NCI-H187 treated with DMSO at 0.1 percent for 48 hours (cell line): ENCODE data around the gene CNPY2.
"Not testable (repeated sequence)": the region's sequence is repeated elsewhere in the genome, so short reads cannot be mapped to it uniquely, and the experiment has no call there.

Source experiments
- DNase-seq: peaks from one replicate; lab custom pipeline; 2025; lab: John Stamatoyannopoulos, UW

Gene CNPY2

DNA sequence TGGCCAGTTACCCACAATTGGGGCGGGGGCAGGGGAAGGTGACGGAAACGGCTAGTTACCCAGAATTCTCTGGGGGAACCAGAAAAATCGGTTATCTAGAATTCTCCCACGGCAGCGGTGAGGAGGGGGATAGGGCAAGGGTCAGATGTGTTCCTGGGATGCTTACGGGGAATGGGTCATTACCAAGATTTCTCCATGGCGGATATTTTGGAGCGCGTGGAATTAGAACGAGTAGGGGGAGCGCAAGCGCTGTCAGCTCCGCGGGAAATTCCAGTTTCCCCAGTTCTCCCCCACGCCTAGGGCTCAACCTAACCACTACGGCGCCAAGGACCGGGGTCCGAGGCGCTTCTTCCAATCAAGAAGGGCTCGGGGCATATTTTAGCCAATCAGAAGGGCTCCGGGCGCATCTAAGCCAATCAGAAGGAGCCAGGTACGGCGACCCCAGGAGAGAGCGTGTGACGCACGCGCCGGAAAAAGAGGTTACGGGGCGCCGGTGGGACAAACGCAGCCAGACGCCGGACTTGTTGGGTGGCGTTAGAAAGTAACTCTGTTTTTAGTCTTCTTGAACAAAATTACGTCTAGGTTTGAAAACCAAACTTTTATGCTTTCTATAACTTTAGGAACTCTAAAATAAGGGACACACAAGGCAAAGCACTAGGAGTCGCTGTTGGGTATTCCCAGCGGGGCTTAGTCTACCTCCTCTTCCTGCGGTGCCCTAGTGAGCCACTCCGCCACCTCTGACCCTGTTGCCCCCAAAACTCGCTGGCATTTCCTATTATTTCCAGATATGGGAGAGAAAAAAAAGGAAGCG lies 18.1 kb upstream of the CNPY2 start, which contains the start of gene PAN2:
TSS of gene PAN2 (minus strand) at position 322 of the 811 bp plus-strand sequence. CDS start 906 bp downstream, outside the sequence.
- DNase-seq, result peak; percentile 89

DNA sequence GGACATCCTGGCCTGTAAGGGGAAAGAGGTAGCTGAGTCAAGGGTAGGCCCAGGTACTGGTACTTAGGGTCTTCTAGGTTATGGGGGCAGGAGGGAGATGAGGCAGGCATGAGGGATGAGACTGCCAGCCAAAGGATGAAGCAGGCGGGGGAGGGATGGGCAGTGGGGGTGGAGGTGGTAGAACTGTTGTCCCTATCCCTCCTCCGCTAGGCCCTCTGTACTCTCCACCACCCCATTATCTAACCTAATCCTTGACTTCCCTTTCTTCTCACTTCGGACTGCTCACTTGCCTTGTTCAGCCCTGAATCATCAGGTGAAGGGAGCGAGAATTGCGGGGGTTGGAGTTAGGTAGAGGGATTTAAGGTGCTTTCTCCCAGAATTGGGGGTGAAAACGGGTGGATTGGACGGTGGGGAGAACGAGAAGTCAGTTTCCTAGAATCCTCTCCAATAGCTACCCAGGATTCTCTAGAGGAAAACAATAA lies 17.4 kb upstream of the CNPY2 start:
- DNase-seq, result no peak

DNA sequence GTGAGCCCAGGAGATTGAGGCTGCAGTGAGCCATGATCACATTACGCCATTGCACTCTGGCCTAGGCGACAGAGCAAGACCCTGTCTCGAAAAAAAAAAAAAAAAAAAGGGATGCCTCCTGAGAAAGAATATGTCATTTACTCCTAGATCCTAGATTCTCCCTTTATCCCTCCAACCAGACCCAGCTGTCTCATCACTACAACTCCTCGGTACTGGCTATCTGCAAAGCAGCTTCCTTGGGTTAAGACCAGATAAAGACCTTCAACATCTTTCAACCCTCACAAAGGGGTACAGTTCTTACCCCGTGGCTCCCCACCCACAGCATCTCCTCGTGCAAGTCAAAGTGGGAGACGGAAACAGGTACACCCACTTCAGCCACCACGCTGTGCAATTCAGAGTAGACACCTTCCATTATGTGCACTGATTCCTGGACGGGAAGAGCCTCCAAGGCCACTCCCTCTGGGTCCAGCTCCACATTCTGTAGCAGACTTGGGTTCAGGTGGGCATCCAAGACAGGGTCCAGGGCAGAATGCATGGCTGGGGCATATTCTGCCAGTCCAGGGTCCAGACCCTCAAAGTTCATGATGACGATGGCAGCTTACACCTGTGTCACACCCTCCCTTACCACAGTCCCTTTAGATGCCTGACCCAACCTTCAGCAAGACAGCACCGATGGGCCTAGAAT lies 16.9 kb upstream of the CNPY2 start:
- no peak for DNase-seq

DNA sequence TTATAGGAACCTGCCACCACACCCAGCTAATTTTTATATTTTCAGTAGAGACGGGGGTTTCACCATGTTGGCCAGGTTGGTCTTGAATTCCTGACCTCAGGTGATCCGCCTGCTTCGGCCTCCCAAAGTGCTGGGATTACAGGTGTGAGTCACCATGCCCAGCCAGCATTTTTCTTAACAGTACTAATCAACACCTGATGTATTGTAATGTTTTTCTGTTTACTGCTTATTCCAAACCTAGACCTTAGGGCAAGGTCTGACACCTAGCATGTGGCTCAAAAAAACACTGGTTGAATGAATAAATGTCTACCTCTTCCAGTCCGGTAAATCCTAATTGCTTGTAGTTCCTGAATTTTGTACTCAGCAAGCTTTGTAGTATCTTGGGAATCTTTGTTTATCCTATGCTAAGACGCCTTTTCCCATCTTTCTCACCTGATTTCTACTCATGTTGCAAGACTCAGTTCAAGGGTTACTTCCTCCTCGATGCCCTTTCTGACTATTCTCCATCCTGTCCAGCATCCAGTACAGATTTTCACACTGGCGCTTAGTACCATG lies 15.2 kb upstream of the CNPY2 start:
- no peak for DNase-seq

DNA sequence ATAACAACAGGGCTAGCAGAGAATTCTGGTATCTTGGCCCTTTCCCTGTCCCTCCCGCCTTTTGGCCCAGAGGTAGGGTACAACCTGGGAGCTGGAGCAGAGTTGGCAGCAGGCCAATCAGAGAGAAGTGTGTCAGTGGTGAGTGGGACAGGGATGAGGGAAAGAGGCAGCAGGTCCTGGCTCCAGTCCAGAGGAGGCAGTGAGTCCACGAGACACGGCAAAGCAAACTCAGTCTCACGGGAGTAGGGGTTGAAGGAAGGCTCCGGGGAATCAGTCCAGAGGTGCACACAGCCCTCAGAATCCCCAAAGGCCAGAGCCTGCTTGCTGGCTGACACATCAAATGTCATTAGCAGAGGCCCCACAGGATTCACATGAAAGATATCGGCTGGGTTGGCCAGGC lies 10.7 kb upstream of the CNPY2 start:
- DNase-seq, result no peak

DNA sequence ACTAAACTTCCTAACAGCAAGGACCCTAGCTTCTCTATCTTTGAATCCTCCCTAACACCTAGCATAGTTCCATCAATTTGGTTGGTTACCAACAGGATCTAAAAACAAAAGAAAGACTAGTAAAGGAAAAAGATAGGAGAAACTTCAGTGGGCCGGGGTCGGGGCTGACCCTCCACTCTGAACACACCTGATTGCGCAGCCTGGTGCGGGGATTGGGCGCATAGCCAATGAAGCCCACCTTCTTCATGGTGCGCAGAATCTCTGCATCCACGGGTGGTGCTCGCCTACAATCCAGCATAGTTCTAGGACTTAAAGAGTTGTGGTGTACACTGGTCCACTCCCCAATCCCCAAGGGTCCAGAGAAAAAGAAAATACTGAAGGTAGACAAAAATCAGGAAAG lies 10.3 kb upstream of the CNPY2 start:
- no peak for DNase-seq

DNA sequence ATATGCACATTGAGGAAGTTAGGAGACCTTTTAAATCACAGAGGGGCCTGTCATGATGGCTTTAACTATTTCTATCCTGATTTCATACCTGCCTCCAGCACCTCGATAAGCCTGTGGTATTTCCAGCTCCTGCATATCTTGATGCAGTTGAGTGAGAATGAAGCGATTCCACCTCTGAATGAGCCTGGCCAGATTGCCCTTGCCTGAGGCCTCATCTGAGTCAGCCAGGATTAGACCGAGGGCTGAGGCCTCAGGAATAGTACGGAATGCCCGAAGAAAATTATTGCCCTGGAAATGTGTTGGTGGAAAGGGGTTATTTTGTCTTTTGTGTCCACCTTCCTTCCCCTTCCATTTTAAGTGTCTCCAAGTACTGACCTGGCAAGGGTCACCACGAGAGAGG lies 8.4 kb upstream of the CNPY2 start:
- no peak for DNase-seq

DNA sequence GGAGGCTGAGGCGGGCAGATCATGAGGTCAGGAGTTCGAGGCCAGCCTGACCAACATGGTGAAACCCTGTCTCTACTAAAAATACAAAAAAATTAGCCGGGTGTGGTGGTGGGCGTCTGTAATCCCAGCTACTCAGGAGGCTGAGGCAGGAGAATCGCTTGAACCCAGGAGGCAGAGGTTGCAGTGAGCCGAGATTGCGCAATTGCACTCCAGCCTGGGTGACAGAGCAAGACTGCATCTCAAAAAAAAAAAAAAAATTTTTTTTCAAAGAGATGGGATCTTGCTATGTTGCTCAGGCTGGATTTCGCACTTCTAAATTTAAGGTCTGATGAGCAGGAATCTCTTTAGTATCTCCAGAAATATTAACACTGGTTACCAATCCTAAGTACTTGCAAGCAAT lies 5.8 kb upstream of the CNPY2 start:
- not testable (repeated sequence) for DNase-seq

DNA sequence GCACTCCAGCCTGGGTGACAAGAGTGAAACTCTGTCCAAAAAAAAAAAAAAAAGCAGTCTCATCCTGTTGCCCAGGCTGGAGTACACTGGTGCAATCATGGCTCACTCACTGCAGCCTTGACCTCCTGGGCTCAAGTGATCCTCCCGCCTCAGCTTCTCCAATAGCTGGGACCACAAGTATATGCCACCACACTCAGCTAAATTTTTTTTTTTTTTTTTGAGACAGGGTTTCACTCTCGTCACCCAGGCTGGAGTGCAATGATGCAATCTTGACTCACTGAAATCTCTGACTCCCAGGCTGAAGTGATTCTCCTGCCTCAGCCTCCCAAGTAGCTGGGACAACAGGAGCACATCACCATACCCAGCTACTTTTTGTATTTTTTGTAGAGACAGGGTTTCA lies 5.2 kb upstream of the CNPY2 start:
- DNase-seq, result no peak

DNA sequence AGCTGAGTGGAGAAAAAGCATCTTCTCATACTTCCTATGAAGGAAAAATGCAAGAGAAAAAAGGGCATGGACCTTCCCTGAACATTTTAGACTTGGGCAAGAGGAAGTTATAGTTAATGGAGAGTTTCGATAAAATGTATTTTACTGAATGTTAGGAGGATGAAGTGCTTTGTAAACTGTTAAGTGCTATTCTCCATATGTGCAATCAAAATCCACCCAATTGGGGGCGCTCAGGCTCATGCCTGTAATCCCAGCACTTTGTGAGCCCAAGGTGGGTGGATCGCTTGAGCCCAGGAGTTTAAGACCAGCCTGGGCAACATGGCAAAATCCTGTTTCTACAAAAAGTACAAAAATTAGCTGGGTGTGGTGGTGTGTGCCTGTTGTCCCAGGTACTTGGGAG lies 1.9 kb upstream of the CNPY2 start:
- no peak for DNase-seq

DNA sequence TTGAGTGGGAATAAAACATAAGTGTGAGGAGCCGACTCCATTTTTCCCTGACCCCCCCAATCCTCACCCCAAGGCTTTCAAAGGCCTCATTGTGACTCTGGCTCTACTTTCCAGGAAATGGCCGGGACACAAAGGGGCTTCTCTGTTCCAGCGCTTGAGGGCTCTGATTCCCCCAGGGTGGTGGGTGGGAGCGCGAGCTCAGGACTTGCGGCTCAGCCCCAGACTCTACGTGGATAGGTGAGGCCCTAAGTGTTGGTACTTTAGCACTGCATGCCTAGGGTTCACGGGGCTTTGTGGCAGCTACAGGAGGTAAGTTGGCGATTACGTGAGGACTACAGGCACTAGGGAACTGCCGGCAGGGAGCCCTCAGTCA lies 553 bp downstream of the CNPY2 start:
- DNase-seq, result no peak

DNA sequence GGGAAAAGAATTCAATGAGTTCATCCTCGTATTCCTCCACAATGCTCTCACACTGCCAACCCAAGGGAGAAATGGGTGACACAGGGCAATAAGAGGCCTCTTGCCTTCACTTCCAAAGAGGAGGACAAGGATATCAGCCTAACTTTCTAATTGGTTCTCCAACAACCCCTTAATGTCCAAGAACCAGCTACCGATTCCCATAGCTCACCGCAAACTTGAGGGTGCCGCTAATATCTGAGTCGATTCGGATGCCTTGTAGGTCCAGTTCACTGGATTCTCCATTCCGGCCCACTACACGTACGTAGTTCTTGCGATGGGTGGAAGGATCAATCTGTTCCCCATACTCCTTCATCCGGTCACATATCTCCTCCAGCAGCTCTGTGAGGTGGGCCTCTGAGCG lies 4.8 kb downstream of the CNPY2 start:
- DNase-seq, result no peak

DNA sequence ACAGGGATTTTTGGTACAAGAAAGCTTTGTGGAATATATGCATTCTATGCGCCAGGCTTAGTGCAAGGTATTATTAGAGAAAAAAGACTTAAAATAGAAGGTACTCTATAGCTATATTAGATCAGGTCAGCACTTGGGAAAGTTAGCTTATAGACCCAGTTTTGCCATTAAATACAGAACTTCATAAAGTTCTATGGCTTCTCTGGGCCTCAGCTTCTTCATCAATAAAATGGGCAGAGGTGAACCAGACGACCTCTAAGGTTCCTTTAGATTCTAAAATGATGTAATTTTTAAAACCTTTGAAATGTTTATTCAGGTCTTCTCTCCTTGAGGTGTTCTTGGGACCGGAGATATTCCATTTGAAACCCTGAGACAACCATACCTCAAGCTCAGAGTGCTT lies 7.1 kb downstream of the CNPY2 start:
- no peak for DNase-seq

DNA sequence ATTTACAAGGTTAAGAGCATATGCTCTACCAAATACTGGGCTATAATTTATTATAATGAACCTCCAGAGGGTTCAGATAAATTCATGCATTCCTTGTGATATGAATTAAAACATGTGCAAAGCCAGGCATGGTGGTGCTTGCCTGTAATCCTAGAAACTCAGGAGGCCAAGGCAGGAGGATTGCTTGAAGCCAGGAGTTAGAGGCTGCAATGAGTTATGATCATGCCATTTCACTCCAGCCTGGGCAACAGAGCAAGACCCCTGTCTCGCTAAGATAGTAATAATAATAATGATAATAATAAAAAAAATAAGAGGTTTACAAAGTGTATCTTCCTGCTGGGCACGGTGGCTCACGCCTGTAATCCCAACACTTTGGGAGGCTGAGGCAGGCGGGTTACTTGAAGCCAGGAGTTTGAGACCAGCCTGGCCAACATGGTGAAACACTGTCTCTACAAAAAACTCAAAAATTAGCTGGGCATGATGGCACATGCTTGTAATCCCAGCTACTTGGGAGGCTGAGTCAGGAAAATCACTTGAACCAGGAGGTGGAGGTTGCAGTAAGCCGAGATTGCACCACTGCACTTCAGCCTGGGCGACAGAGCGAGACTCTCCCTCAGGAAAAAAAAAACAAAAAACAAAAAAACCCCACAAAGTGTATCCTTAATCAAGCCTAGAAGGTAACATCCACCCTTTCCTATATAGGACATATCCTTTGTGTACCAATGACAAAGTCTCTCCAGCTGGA lies 8.4 kb downstream of the CNPY2 start:
- no peak for DNase-seq

DNA sequence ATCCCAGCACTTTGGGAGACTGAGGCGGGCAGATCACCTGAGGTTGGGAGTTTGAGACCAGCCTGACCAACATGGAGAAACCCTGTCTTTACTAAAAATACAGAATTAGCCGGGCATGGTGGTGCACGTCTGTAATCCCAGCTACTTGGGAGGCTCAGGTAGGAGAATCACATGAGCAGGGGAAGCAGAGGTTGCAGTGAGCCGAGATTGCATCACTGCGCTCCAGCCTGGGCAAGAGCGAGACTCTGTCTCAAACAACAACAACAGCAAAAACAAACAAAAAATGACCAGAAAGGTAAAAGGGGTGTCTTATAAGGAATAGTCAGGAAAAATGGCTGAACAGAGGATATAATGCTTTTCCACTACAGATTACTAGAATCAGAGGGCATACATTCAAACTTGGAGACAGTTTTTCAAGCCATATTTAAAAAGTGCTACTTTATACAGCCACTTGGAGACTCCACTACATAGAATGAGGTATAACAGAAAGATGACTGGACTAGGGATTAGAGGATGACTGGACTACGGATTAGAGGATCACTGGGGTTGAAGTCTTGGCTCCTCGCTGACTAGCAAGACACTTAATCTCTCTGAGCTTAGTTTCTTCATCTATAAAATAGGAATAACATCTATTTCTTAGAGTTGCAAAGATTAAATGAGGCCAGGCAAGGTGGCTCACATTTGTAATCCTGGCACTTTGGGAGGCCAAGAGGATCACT lies 10.8 kb downstream of the CNPY2 start:
- no peak for DNase-seq

DNA sequence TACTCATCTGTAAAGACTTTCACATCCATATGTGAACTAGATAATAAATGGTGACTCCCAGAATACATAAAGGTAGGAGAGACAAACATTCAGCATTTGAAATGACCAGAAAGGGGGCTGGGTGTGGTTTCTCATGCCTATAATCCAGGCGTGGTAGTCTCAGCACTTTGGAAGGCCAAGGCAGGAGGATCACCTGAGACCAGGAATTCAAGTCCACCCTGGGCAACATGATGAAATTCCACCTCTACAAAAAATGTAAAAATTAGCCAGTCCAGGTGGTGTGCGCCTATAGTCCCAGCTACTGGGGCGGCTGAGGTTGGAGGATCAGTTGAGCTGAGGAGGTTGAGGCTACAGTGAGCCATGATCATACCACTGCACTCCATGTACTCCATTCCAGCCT lies 11.5 kb downstream of the CNPY2 start:
- DNase-seq, result no peak

DNA sequence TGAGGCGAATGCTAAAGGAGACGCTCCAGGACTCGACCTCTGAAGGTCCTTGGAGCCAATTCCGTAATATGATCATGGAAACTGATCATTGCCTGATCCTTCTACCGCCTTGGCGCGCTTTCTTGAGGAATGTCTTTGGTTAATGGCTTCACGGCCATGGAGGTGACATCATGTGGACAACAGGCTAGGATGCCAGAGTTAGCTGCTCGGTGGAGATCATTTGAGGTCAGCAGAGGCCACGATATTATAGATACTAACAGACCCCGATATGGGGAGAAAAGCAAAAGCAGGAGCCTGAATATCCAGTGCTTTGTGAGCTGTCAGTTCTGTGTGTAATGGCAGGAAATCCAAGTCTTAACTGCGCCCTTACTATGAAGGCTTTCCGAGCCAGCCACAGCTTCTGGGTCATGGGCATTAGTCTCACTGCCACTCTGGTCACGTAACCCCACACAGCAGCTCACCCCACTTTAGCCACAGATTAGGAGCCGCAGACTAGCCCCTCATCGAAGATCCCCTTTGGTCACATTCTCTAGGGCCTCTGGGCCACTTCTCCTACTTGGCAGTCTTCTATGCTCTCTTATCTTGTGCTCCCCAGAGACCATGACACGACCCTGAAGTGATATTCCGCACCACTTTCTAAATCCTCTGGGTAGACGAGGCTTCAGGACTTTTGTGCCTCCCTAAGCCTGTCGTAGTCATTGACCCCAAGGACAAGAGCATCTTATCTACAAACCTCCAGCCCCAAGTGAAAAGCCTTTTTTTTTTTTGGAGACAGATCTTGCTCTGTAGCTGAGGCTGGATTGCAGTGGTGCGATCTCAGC lies 14.9 kb downstream of the CNPY2 start:
- DNase-seq, result no peak

DNA sequence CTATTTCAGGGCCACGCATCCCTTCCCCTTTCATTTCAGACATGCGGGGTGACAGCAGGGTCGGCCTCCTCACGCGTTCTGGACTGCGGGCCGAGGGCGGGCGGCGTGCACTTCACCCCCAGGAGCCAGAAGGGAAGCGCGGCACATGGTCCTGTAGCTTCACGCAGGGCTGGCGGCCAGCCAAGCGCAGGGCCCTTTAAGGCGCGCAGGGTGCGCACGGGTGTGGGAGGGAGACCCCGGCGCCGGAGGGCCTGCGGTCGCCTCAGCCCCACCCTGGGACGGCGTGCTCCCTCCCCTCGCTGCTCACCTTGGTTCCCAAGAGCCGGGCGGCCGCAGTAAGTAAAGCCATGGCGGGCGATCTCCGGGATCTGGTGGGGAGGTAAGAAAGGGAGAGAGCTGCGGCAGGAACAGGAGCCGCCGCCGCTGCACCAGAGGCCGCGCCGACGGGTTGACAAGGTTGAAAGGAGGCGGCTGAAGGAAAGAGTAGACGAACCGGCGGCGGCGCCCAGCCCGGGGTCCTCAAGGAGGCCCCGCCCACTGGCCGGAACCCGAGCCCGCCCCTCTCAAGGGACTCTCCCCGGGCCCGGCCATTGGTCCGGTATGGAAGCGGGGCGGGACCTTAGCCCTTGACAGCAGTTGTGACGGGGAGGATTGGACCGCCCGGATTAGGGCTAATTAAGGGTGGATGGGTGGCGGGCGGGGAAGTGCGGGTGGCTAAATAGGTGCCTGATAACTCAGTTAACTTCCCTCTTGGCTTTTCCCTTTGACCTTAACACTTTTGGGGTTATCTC lies 15.7 kb downstream of the CNPY2 start, which contains the start of gene CS:
TSS of gene CS (minus strand) at position 478 of the 791 bp plus-strand sequence. CDS start at position 349, 129 bp downstream.
- DNase-seq, result peak; percentile 92

DNA sequence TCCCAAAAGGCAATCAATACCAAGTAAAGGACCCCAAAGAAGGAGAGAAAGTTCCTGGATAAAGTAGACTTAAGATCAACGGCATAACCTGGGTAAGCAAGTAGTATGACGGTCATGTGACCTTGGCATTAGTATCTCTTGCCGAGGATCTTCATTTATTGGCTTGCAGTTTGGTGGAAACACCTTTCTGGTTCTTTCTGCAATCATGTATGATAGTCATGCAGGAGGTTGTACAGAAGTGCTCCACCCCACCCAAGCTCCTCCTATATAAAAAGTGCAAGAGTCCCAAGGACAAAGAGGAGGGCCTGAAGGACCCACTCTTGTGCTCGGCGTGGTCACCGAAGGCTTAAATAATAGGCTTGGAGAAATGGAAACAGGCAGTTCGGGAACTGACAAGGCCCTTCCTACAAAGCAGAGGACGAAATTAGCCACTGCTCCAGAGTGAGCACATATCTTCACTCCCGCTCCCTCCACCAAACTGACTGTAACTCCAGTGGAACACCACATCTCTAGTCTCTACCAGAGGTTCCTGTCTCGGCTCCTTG lies 16.4 kb downstream of the CNPY2 start:
- DNase-seq, result no peak

DNA sequence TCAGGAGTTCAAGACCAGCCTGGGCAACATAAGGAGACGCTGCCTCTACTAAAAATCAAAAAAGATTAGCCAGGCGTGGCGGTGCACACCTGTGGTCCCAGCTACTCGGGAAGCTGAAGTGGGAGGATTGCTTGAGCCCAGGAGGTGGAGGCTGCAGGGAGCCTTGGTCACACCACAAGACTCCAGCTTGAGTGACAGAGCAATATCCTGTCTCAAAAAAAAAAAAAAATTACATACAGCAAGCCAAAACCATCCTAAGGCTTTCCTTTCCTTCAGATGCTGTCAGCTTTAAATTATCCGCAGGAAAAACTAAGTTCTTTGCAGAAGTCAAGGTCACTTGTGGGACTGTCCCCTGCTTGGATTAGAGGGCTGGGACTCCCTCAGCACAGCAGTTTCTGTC lies 17.0 kb downstream of the CNPY2 start:
- no peak for DNase-seq
